NCI-H2107 (cell line): ENCODE measurements around the gene SRGAP1.

Source experiments
- DNase-seq: peaks from one replicate; lab custom pipeline; 2025; lab: John Stamatoyannopoulos, UW

The SRGAP1 gene

GRCh38 chr12:64205542-64205941 is 361.0 kb downstream of the SRGAP1 start:
- DNase-seq, result no peak

GRCh38 chr12:64207453-64207852 is 363.0 kb downstream of the SRGAP1 start:
- DNase-seq, result no peak
